ENCODE results near the gene ZBTB7A.

ZBTB7A gene

GRCh38 chr19:4059891-4060620 lies 6.6 kb downstream of the ZBTB7A start:
- no peak for DNase-seq (ENCODE audit: low read depth)
- TF ChIP-seq CTCF (IDR thresholded peaks at IDR 0.05; ENCODE audit: control insufficient read depth, extremely low read depth, insufficient read depth): no peak
- no peak overlapping the region for H3K4me3 ChIP-seq (ENCODE audit: low read depth, low read length)

- H3K4me3 ChIP-seq (ENCODE audit: low read depth, low read length): no peak overlapping the region
- no peak for DNase-seq (ENCODE audit: low read depth)
- no peak for TF ChIP-seq CTCF (IDR thresholded peaks at IDR 0.05; ENCODE audit: control insufficient read depth, extremely low read depth, insufficient read depth)
Measured at GRCh38 chr19:4059453-4059871, 7.2 kb downstream of the ZBTB7A start.

DNA sequence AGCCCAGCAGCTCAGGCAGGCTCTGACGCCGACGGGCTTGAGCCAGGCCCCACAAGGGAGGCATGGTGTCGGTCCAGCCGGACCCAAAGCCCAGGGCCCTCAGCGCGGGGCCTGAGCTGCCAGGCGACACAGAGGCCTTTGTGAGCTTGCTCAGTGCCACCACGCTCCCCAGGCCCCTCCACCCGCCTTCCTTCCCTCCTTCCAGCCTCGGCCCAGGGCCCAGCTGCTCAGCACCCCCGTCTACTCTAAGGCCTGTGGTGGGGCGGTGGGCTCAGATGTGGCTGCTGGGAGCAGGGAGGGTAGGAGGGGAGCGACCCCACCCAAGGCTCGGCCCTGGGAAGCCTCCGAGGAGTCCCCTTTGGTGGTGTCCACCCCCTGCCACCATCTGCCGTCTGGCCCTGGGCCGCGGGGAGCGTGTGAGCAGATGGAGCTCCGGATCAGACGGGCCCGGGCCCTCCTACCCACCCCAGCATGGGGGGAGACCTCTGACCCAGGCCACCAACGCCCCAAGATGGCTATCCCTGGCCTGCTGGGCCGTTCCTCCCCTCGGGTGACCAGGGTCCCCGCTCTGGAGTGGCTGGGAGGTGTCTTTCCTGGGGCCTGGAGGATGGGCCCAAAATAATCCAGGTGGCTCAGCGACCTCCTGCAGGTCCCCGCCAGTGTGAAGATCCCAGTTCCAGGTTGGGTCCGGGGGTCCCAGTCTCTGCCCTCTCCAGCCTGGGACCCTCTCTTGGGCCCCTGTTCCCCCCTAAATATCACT lies 7.8 kb downstream of the ZBTB7A start:
- TF ChIP-seq CTCF (IDR thresholded peaks at IDR 0.05; ENCODE audit: control insufficient read depth, extremely low read depth, insufficient read depth): no peak
- DNase-seq (ENCODE audit: low read depth): no peak
- H3K4me3 ChIP-seq (ENCODE audit: low read depth, low read length): no peak overlapping the region

DNA sequence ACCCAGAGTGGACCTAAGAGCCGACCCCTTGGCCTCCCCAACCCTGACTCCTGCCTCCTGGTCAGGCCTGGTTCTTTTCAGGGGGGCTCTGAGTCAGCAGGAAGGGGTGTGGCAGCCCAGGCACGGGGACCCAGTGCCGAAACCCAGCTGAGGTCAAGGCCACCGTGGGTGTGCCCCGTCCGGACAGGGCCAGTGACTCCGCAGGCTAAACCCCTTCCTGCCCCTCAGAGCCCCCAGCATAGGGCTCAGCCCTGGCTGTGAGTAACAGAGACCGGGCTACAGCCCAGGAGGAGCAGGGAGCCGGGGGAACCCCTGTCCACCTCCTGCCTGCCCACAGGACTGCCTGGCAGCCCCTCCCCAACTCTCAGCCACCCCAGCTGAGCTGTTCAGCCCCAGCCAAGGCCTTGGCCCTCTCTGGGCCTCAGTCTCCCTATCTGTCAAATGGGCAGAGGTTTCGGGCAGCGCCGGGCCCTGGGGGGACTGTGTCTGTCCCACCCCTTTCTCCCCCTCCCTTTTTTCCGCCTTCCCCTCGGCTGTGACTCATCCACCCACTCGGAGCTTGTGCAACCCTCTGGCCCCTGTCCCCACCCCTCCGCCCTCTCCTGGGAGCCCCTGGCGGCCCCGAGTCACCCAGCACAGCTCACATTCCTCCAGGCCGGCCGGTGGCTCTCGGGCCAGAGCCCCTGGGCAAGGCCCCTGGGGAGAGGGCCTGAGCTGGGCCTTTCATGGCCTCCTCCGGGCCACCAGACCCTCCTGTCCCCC lies 8.6 kb downstream of the ZBTB7A start:
- no peak for TF ChIP-seq CTCF (IDR thresholded peaks at IDR 0.05; ENCODE audit: control insufficient read depth, extremely low read depth, insufficient read depth)
- H3K4me3 ChIP-seq (ENCODE audit: low read depth, low read length): no peak overlapping the region
- no peak for DNase-seq (ENCODE audit: low read depth)

DNA sequence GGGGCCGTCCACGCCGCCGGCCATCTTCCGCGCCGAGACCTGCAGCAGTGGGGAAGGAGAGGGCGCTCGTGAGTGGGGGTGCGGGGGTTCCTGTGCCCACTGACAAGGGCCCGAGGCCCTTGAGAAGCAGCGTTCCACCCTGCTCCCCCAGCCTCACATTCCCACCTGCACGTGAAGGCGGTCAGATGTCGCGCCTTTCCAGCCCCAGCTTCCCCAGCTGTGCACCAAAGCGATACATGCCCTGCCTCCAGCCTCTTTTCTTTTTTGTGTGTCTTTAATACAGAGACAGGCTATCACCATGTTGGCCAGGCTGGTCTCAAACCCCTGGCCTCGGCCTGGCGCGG lies 11.5 kb downstream of the ZBTB7A start:
- H3K4me3 ChIP-seq (ENCODE audit: low read depth, low read length): no peak overlapping the region
- TF ChIP-seq CTCF (IDR thresholded peaks at IDR 0.05; ENCODE audit: control insufficient read depth, extremely low read depth, insufficient read depth): no peak
- no peak for DNase-seq (ENCODE audit: low read depth)

- no peak overlapping the region for H3K4me3 ChIP-seq (ENCODE audit: low read depth, low read length)
- TF ChIP-seq CTCF (IDR thresholded peaks at IDR 0.05; ENCODE audit: control insufficient read depth, extremely low read depth, insufficient read depth): no peak
Measured at GRCh38 chr19:4054441-4055208, 12.1 kb downstream of the ZBTB7A start.

More at GRCh38 chr19:4054441-4055208, 12.1 kb downstream of the ZBTB7A start:
- DNase-seq (ENCODE audit: low read depth): no peak
